ENCODE results near the gene LMTK2.

DNA sequence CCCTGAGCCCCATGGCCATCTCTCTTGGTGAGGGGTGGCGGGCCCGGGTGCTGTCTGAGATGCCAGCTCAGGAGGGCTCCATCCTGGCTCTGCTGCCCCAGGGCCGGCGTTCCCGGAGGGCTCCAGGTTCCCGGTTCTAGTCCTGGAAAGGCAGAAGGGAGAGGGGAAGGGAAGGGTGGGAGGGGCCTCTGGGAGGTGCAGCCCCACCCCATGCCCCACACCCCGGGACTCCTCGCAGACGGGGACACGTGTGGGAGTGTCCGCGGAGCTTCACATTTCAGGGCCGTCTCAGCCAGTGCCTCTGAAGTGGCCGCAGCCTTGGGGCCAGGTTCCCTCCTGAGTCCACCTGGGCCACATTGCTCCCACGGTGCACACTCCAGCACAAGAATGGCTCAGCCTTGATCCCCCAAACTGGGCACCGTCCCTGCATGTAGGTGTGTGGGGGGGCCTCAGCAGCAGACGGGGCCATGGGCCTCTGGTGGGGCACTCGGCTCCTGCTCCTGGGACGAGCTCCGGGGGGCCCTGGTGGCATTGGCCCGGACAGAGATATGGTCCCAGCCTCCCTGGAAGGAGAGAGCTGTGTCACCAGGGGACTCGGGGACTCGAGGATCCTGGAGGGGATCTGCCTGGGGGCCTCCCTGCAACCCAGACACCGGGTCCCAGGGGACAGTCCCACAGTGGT is 110.4 kb downstream of the LMTK2 start:
- TF ChIP-seq, protein P1, sequence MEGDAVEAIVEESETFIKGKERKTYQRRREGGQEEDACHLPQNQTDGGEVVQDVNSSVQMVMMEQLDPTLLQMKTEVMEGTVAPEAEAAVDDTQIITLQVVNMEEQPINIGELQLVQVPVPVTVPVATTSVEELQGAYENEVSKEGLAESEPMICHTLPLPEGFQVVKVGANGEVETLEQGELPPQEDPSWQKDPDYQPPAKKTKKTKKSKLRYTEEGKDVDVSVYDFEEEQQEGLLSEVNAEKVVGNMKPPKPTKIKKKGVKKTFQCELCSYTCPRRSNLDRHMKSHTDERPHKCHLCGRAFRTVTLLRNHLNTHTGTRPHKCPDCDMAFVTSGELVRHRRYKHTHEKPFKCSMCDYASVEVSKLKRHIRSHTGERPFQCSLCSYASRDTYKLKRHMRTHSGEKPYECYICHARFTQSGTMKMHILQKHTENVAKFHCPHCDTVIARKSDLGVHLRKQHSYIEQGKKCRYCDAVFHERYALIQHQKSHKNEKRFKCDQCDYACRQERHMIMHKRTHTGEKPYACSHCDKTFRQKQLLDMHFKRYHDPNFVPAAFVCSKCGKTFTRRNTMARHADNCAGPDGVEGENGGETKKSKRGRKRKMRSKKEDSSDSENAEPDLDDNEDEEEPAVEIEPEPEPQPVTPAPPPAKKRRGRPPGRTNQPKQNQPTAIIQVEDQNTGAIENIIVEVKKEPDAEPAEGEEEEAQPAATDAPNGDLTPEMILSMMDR (IDR thresholded peaks at IDR 0.05): no peak
- TF ChIP-seq POLR2AphosphoS5 (IDR thresholded peaks at IDR 0.05) (no peak), POLR2A (IDR thresholded peaks at IDR 0.05) (no peak), EP300 (IDR thresholded peaks at IDR 0.05) (no peak)

Measured in sigmoid colon (tissue), 4 donors.